T-helper 9 cell (primary cell): ENCODE measurements around the gene SKIC2.
A peak's percentile ranks its signal among the peaks of the same experiment; 100 is the strongest.
"Not testable (repeated sequence)": the region's sequence is repeated elsewhere in the genome, so short reads cannot be mapped to it uniquely, and the experiment has no call there.

Source experiments
- DNase-seq: peaks from one replicate; pipeline ENCODE4 v3.0.0-alpha.2; 2020

Gene SKIC2

DNA sequence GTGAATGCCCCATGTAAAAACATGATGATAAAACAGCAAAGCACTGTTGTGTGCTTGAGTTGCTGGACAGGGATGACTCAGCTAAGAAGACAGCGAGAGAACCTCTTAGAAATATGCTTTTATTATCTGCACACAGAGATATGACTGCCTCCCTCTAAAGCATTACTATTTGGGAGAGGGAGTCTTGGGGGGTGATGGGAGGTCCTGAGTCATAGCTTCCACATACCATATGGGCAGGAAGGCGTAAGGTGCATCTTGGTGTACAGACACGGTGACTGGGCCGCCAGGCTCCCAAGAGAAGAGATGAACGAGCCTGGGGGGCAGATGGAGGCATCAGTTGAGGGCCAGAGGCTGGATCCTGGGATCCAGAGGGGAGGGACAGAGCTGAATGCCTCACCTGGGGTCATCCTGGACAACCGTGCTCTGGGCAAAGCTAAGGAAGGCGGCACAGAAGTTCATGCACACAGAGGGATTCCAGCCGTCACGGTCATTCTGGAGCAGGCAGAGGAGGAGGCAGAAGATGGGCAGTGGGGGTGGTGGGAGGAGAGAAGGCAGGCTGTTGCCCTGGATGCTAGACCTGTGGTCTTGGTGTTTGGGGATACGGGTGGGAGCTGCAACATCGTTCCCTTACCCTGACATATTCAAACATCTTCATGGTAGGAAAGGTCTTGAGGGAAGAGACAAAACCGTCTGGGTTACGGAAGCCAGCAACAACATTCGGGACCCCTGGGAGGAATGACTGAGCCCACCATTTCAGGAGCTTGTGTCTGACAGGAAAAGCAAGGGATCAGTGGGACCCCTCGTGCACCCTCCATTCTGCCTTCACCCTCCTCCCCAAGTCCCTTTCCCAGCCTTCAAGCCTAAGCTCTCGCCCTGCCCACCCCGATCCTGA, 11.0 kb downstream of the SKIC2 start:
- DNase-seq = no peak

DNA sequence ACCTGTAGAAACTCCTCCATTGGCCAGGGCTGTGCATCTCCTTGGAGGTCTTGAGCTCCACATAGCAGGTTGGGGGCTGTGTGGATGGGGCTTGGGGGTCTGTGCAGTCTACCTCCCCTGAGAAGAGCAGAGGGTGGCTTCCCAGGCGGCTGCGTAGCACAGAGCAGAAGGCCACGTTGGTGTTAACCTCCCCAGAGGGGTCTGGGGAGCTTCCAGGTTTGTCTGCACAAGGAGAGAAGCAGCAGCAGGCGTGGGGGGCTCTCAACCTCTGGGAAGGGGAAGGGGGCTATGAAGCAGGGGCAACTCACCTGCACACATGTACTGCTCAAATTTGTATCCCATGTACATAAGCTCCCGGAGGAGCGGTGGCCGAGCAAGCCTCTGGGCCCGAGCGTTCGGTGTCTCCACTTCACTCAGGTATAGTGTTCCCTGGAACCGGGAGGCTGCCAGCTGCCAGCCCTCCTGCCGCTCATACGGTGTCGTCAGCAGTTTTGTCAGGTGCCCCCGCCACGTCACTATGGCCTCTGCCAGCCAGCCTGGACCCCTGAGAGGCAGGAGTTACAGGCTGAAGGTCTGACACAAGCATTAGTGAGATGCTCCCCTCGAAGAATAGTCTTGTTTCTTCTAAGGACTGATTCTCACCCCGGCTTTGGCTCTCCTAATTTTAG, 11.8 kb downstream of the SKIC2 start:
- DNase-seq = no peak

DNA sequence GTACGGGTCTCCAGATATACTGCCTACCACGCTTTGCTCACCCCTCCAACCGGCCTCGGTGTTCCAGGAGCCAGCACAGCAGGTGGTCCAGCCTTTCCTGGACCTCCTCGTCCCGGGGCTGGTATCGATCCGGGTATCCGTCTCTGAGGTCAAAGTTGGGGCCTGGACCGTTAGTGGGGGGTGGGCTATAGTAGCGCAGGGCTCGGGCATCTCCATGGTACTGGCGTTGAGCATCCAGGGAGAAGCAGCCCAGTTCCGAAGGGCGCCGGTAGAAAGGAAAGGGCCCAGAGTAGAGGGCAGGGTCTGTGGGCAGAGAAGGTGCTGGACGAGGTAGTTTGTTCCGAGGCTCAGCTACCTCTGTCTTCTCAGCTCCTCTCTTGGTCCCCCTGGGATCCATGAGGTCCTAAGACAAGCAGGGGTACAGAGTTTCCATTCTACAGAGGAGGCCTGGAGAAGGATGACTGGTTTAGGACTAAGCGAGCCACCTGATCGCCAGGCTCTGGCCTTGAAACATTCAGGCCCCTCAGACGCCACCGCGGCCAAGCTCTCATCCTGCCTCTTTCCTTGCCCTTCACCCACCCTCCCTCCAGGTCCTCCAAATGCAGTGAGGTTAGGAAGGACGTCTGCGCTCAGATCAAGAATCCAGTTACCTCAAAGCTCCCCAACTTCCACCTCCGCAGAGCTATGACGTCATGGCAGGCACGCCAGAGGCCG, 12.5 kb downstream of the SKIC2 start:
- no peak for DNase-seq

DNA sequence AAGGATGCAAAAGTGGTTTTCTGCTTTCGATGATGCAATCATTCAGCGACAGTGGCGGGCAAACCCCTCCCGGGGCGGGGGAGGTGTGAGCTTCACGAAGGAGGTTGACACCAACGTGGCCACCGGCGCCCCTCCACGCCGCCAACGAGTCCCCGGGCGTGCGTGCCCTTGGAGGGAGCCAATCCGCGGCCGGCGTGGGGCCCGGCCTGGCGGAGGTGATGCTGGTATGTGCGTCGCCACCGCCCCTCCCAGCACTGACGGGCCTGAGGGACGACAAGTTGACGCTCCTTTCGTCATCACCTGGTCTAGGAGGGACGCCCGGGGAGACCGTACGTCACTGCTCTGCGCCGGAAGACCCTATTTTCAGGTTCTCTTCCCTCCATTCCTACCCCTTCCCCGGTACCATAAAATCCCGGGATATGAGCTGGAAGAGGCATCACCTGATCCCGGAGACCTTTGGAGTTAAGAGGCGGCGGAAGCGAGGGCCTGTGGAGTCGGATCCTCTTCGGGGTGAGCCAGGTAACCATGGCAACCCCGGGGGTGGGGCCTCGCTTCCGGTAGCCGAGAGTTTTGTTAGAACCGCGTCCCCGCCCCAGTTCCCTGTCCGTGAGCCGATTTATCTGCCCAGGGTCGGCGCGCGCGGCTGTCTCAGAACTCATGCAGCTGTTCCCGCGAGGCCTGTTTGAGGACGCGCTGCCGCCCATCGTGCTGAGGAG, 13.2 kb downstream of the SKIC2 start, which contains the start of gene DXO:
Gene DXO (minus strand): TSS at position 146 of the 716 bp plus-strand sequence. CDS start 463 bp downstream, outside the sequence.
- peak; percentile 95 for DNase-seq

DNA sequence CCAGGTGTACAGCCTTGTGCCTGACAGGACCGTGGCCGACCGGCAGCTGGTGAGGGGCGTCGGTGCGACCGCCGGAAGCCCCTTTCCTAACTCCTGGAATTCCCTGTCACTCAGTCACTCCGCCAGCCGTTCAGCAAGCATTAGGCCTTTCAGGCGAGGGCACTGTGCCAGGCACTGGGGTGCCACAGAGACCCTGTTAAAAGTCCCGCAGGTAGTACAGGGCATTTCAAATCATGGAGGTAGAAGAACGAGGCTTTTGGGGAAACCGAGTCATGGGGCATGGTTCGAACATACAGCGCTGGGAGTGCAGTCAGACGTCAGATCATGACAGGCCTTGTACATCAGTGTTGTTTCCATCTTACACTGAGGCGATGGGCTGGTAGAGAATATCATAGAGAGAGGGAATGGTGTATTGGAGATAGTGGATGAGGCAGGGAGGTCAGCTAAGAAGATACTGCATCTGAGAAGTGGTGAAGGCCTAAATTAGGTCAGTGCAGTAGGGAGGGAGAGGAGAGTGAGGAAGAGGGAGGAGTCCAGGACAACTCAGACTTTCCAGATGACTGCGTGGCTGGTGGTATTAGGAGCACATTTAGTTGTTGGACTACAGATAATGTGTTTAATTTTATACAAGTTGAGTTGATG, 13.9 kb downstream of the SKIC2 start:
- DNase-seq = no peak

DNA sequence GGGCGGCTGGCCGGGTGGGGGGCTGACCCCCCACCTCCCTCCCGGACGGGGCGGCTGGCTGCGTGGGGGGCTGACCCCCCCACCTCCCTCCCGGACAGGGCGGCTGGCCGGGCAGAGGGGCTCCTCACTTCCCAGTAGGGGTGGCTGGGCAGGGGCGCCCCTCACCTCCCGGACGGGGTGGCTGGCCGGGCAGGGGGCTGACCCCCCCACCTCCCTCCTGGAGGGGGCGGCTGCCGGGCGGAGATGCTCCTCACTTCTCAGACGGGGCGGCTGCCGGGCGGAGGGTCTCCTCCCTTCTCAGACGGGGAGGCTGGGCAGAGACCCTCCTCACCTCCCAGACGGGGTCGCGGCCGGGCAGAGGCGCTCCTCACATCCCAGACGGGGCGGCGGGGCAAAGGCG, 17.1 kb downstream of the SKIC2 start:
- DNase-seq = not testable (repeated sequence)

DNA sequence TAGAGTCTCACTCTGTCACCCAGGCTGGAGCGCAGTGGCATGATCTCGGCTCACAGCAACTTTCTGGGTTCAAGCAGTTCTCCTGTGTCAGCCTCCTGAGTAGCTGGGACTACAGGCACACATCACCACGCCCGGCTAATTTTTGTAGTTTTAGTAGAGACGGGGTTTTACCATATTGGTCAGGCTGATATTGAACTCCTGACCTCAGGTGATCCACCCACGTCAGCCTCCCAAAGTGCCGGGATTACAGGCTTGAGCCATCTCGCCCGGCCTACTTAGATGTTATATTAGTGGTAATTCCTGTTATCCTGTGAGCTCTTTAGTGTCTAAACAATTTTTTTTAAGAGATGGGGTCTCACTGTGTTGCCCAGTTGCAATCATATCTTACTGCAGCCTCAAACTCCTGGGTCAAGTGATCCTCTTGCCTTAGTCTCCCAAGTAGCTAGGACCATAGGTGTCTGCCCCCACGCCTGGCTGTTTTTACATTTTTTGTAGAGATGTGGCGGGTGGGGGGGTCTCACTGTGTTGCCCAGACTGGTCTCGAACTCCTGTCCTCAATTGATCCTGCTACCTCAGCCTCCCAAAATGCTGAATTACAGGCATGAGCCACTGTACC, 18.9 kb downstream of the SKIC2 start:
- DNase-seq = no peak

DNA sequence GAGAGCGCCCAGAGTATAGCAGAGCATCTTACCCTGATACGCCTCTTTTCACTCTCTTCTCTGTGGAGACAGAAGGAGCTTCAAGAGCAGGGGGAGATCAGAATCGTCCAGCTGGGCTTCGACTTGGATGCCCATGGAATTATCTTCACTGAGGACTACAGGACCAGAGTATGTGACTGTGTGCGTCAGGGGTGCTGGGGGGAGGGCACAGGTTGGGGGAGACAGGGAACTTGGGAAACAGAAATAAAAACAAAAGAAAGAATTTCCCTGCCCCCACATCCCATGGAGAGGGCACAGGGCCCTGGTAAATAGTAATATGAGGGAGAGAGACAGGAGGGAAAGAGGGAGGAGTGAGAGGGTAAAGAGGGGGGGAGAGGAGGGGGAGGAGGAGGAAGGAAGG, 19.9 kb downstream of the SKIC2 start:
- DNase-seq = no peak

DNA sequence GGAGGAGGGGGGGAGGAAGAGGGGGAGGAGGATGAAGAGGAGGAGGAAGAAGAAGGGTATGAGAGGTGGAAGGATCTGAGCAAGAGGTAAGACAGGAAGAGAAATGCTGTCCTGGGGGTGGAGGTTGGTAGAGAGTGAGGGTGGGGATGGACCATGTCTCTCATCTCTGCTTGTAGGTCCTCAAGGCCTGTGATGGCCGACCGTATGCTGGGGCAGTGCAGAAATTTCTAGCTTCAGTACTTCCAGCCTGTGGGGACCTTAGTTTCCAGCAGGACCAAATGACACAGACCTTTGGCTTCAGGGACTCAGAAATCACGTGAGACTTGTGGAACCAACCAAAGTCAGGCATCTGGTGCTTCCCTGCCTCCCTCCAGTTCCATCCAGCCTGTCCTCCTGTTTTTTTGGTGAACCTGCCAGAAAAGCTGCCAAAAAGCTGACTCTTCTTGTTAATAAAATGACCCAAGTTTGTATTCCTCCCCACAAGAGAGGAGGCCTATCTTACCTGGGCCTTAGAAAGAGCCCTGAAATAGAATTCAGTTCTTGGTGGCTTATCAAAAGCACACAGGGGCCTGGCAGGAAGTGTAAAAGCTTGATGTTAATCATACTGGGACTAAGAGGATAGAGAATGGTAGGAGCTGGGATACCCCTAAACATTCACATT, 20.4 kb downstream of the SKIC2 start:
- DNase-seq = no peak

DNA sequence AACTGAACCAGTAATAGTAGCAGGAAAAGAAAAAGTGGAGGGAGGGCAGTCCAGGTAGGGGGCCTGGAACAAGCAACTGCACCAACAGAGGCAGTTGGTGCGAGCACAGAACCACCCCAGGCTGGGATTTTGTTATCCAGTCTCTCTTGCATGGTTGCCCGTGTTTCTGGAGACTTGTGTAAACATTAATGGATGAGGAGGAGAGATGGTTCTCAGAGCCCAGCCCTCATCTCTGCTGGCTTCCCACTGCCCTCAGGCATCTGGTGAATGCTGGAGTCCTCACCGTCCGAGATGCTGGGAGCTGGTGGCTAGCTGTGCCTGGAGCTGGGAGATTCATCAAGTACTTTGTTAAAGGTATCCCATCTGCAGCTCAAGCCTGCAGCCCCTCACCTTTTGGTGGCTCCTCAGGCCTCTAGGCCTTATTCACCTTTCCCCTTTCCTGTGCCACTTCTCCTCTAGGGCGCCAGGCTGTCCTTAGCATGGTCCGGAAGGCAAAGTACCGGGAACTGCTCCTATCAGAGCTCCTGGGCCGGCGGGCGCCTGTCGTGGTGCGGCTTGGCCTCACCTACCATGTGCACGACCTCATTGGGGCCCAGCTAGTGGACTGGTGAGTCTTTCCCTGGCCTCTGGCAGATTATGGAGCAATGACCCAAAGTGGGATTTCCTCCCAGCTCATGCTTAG, 21.4 kb downstream of the SKIC2 start:
- DNase-seq = not testable (repeated sequence)

DNA sequence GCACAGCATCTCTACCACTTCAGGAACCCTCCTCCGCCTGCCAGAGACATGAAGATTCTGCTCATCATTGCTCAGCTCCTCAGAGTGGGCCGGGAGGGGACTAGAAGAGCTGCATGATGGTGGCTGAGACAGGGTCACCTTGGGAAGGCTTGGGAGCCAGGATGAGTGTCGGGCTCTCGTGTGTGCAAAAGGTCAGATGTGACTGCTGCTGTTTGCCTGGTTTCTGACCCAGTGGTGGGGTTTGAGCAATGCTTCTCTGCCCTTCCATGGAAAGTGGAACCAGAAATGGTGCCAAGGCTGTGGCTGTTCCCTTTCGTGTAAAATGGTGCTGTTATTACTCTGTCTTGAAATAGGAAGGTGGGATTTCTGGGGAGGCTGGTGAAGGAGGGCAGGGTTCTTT, 22.0 kb downstream of the SKIC2 start:
- not testable (repeated sequence) for DNase-seq

DNA sequence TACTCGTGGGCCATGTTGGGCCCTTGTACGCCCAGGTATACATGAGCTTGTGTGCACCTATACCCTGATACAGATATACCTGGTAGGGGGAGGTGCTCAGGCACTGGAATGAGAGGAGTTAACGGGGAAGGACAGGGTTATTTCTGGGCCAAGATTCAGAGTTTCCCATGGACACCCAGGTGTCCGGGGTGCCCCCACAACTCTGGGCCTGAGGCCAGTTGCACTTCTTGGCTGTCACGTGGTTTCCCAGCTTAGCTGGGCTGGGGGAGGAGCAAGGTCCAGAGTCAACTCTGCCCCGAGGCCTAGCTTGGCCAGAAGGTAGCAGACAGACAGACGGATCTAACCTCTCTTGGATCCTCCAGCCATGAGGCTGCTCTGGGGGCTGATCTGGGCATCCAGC, 22.8 kb downstream of the SKIC2 start, which contains the start of gene C4A:
Gene C4A (plus strand): TSS at position 314 of the 400 bp plus-strand sequence. CDS start 51 bp downstream, at position 365.
- not testable (repeated sequence) for DNase-seq

DNA sequence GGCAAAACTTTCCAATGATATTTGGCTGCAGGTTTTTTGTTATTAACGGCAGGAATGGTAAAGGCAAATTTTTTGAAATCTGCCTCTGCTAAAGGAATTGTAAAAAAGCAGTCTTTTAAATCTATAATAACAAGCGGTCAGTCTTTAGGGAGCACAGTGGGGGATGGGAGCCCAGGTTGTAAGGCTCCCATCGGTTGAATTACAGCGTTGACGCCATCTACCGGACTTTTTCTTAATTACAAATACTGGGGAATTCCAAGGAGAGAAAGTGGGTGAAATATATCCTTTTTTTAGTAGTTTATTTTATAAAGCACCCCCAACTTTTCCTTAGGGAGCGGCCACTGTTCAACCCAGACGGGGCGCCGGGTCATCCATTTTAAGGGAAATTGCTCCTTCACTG, 30.4 kb downstream of the SKIC2 start:
- DNase-seq = not testable (repeated sequence)

DNA sequence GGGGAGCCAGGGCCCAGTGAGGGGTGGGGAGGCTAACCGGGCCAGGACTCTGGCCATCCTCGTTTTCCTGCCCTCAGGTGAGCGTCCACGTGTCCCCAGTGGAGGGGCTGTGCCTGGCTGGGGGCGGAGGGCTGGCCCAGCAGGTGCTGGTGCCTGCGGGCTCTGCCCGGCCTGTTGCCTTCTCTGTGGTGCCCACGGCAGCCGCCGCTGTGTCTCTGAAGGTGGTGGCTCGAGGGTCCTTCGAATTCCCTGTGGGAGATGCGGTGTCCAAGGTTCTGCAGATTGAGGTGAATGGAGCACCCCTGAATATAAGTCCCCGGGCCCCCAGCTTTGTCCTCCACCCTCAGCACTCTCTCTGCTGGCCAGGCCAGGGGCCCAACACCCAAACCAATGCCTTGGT, 35.4 kb downstream of the SKIC2 start:
- DNase-seq = not testable (repeated sequence)

DNA sequence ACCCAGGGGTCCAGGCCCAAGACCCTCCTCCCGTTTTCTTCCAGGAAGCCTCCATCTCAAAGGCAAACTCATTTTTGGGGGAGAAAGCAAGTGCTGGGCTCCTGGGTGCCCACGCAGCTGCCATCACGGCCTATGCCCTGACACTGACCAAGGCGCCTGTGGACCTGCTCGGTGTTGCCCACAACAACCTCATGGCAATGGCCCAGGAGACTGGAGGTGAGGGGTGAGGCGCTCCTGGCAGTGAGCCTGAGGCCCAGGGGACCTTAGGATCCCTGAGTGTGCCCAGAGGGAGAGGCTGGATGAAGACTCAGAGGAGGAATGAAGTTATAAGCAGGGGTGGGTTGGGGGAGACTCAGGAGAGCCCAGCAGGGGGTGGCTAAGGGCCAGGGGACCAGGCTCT, 37.4 kb downstream of the SKIC2 start:
- not testable (repeated sequence) for DNase-seq

DNA sequence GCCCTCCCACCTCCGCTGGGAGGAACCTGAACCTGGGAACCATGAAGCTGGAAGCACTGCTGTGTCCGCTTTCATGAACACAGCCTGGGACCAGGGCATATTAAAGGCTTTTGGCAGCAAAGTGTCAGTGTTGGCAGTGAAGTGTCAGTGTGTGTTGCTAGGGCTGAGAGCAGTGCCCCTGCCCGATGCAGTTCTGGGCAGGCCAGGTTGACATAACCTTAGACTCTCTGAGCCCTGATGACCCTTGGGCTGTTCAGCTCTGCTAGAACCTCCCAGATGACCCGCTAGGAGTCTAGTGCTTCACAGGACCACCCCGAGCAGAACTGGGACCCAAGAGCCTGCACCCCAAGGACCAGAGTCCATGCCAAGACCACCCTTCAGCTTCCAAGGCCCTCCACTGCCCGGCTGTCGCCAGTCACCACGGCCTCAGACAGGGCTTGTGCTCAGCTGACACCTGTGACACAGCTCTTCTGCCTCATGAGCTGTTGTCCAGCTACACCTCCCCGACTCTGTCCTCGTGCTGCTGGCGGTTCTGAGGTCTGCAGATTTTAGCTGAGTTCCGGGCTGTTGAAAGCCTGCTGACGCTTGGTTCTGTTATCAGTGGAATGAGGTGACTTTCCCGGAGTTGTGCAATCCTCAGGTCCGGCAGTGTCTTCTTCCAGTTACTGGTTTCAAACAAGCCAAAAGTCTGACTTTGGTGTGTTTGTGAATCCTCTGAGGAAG, 43.7 kb downstream of the SKIC2 start:
- DNase-seq = not testable (repeated sequence)

DNA sequence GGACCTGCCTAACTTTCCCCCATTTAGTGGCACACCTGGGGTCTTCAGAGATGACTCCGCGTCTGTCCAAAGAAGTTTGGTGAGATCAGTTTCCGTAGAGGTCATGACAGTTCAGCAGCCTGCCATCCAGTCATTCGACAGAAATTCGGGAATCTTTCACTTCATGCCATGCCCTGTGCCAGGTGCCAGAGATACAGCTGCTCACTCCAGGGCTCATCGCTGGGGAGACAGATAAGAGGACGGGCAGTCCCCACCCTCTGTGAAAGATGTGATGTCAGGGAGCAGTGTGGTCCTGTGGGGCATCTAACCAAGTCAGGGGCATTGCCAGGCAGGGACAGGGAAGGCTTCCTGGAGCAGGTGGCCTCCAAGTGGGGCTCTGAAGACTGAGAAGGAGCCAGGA, 44.3 kb downstream of the SKIC2 start:
- DNase-seq = not testable (repeated sequence)

DNA sequence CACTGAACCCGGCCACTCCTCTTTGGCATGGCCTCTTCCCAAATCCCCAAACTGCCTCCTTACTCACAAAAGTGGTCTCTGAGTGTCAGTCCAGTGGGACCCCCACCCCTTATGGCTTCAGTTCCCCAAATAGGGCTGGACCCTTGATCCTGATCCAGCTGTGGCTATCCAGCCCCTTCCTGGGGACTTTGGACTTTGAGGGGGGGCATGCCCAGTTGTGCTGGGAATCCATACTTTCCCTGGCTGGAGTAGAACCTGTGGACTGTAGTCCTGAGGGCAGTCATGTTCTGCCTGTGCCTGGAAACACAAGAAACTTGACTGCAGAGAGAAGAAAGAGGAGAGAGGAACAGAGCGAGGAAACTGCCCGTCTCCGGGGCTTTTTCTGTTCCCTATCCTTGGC, 45.4 kb downstream of the SKIC2 start:
- not testable (repeated sequence) for DNase-seq

DNA sequence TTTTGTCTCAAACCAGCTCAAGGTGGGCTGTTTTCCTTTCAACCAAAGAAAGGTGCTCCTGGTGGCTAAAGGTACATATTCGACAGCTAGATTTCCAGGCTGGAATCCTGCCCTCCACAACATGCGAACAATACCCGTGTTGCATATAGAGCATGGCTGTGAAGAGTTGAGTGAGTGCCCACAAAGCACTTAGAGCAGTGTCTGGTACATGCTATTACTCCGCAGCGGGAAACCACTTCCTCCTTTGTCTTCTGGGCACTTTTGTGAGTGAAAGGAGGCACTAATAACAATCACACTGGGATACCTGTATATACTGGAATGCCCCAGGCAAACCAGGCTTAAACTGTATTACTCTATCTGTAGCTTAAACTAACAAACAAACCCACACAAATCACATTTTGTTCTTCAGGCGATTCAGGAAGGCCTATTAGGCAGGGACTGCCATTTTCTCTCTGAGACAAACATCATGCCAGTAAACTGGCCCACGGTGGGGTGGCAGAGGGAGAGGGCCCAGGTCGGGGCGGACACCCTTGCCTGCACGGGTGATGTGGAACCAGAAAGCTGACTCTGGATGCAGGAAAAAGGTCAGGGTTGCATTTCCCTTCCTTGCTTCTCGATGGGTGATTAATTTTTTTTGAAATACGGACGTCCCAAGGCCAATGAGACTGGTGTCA, 46.0 kb downstream of the SKIC2 start:
- not testable (repeated sequence) for DNase-seq
